H1 (cell line): ENCODE data around the gene VIM. TPM values are rescaled to one million over a fixed set of nuclear protein-coding genes. Genes with fewer than 3 reads are reported as not detected.

Experiments
- CTCF ChIA-PET: fragments of 300-600 bp; sonication (Branson Sonifier 250); formaldehyde crosslinking; loops from one replicate; lab custom pipeline; 2021; ENCODE audit not compliant: partially characterized antibody; lab: Charles Lee
- POLR2A ChIA-PET: fragments of 300-600 bp; sonication (Branson Sonifier 250); formaldehyde crosslinking; loops from one replicate; lab custom pipeline; 2021; ENCODE audit warnings: inconsistent platforms; ENCODE audit not compliant: partially characterized antibody; lab: Charles Lee
- DNase-seq, 2 experiments: peaks; one replicate each; pipeline versions ENCODE4 v3.0.0 to v3.0.0-alpha.2; 2010 to 2022; ENCODE audit warnings: low spot score in 2 of 2, low read depth in 1 of 2, mixed read lengths in 1 of 2
- FAIRE-seq: peaks from 2 replicates; lab custom pipeline; 2011; peaks lifted over from hg19 to GRCh38; lab: Jason Lieb, UNC
- H2AFZ ChIP-seq: 2 replicates; pipeline ENCODE4 v1.8.1; 2012; ENCODE audit warnings: low read length, inconsistent platforms
- H2AK5ac ChIP-seq: 2 replicates; pipeline ENCODE4 v1.6.1; 2013; ENCODE audit warnings: low read depth, low read length
- H2BK120ac ChIP-seq: replicated peaks from 2 replicates; pipeline ENCODE3; 2013; ENCODE audit warnings: low read depth, low read length, inconsistent platforms
- H2BK12ac ChIP-seq: 2 replicates; pipeline ENCODE4 v1.6.1; 2013; ENCODE audit warnings: low read depth, low read length
- H2BK15ac ChIP-seq: 2 replicates; pipeline ENCODE4 v1.6.1; 2013; ENCODE audit warnings: low read length
- H2BK20ac ChIP-seq: 2 replicates; pipeline ENCODE4 v1.6.1; 2013; ENCODE audit warnings: low read length
- H2BK5ac ChIP-seq: 2 replicates; pipeline ENCODE4 v1.6.1; 2013; ENCODE audit warnings: low read depth, low read length
- H3K14ac ChIP-seq: 2 replicates; pipeline ENCODE4 v1.6.1; 2013; ENCODE audit warnings: inconsistent platforms; ENCODE audit not compliant: insufficient read length
- H3K18ac ChIP-seq: 2 replicates; pipeline ENCODE4 v1.6.1; 2013; ENCODE audit warnings: low read length; ENCODE audit errors: extremely low read depth
- H3K23ac ChIP-seq: 2 replicates; pipeline ENCODE4 v1.6.1; 2013; ENCODE audit warnings: inconsistent platforms; ENCODE audit not compliant: insufficient read length
- H3K23me2 ChIP-seq: 2 replicates; pipeline ENCODE4 v1.6.1; 2013; ENCODE audit warnings: low read depth, low read length
- H3K27ac ChIP-seq: 2 replicates; pipeline ENCODE4 v1.6.1; 2011; ENCODE audit warnings: low read depth, low read length, inconsistent platforms
- H3K27me3 ChIP-seq, 4 experiments: replicated peaks in 1 of 4; 1 replicate in 1 of 4; 2 replicates in 3 of 4; pipeline versions ENCODE4 v1.6.1 to v1.8.1; 2011 to 2013; ENCODE audit warnings: low read length in 3 of 4, mild to moderate bottlenecking in 3 of 4, inconsistent platforms in 2 of 4, mixed read lengths in 2 of 4, moderate library complexity in 1 of 4; ENCODE audit not compliant: control insufficient read depth in 3 of 4, insufficient read depth in 3 of 4; ENCODE audit errors: extremely low read depth in 1 of 4
- H3K36me3 ChIP-seq, 4 experiments: 2 replicates each; pipeline versions ENCODE4 v1.6.1 to v1.8.1; 2011 to 2013; ENCODE audit warnings: mild to moderate bottlenecking in 4 of 4, low read length in 3 of 4, moderate library complexity in 2 of 4, control low read depth in 1 of 4, inconsistent platforms in 1 of 4; ENCODE audit not compliant: insufficient read depth in 4 of 4, control insufficient read depth in 2 of 4
- H3K4ac ChIP-seq: replicated peaks from 2 replicates; pipeline ENCODE3; 2013; ENCODE audit warnings: low read length, low read depth, mixed read lengths, inconsistent platforms; ENCODE audit not compliant: insufficient read length
- H3K4me1 ChIP-seq, 4 experiments: replicated peaks in 1 of 4; 1 replicate in 1 of 4; 2 replicates in 3 of 4; pipeline versions ENCODE4 v1.6.1 to v1.8.1; 2011 to 2013; ENCODE audit warnings: low read length in 3 of 4, inconsistent platforms in 2 of 4, mixed read lengths in 1 of 4; ENCODE audit not compliant: insufficient read depth in 4 of 4, control insufficient read depth in 3 of 4
- H3K4me2 ChIP-seq, 2 experiments: 2 replicates each; pipeline versions ENCODE4 v1.6.1 to v1.8.1; 2011 to 2013; ENCODE audit warnings: low read depth in 2 of 2, low read length in 2 of 2, control low read depth in 1 of 2, inconsistent platforms in 1 of 2, mild to moderate bottlenecking in 1 of 2; ENCODE audit not compliant: insufficient read depth in 1 of 2
- H3K4me3 ChIP-seq, 4 experiments: fragments of 200-600, 300-600 bp in 1 of 4; sonication (generic), shearing (Covaris generic), sonication (Bioruptor Twin) in 1 of 4; 2 replicates each; pipeline versions ENCODE4 v1.5.1 to v1.8.1; 2011 to 2016; ENCODE audit warnings: low read length in 4 of 4, low read depth in 3 of 4, control low read depth in 2 of 4, inconsistent platforms in 2 of 4, mild to moderate bottlenecking in 2 of 4, mixed read lengths in 1 of 4, moderate library complexity in 1 of 4; ENCODE audit not compliant: insufficient read depth in 2 of 4; ENCODE audit errors: extremely low read depth in 1 of 4
- H3K56ac ChIP-seq: replicated peaks from 2 replicates; pipeline ENCODE3; 2013; ENCODE audit warnings: low read depth, mild to moderate bottlenecking, mixed read lengths, low read length, inconsistent platforms; ENCODE audit not compliant: insufficient read length
- H3K79me1 ChIP-seq: 2 replicates; pipeline ENCODE4 v1.6.1; 2013; ENCODE audit warnings: low read depth, low read length, control low read depth
- H3K79me2 ChIP-seq, 2 experiments: 2 replicates each; pipeline versions ENCODE4 v1.6.1 to v1.8.1; 2012 to 2013; ENCODE audit warnings: low read length in 2 of 2, mild to moderate bottlenecking in 2 of 2, inconsistent platforms in 1 of 2; ENCODE audit not compliant: insufficient read depth in 2 of 2, control insufficient read depth in 1 of 2
- H3K9ac ChIP-seq, 4 experiments: replicated peaks in 1 of 4; 1 replicate in 1 of 4; 2 replicates in 3 of 4; pipeline versions ENCODE4 v1.6.1 to v1.8.1; 2011 to 2013; ENCODE audit warnings: low read depth in 3 of 4, low read length in 3 of 4, control low read depth in 2 of 4, mild to moderate bottlenecking in 2 of 4, moderate library complexity in 2 of 4, inconsistent platforms in 1 of 4; ENCODE audit errors: extremely low read depth in 1 of 4
- H3K9me3 ChIP-seq, 2 experiments: 2 replicates each; pipeline versions ENCODE4 v1.6.1 to v1.8.1; 2012 to 2013; ENCODE audit warnings: mild to moderate bottlenecking in 2 of 2, moderate library complexity in 2 of 2, control low read depth in 1 of 2, inconsistent platforms in 1 of 2, low read depth in 1 of 2, low read length in 1 of 2, mixed read lengths in 1 of 2; ENCODE audit not compliant: insufficient read depth in 2 of 2
- H4K20me1 ChIP-seq, 2 experiments: replicated peaks in 1 of 2; 2 replicates each; pipeline versions ENCODE3 to v1.8.1; 2011 to 2013; ENCODE audit warnings: inconsistent platforms in 2 of 2, low read length in 2 of 2, mild to moderate bottlenecking in 1 of 2; ENCODE audit not compliant: insufficient read depth in 2 of 2, control insufficient read depth in 1 of 2
- H4K5ac ChIP-seq: 2 replicates; pipeline ENCODE4 v1.6.1; 2013; ENCODE audit warnings: low read length, low read depth, mixed read lengths, inconsistent platforms; ENCODE audit not compliant: insufficient read length
- H4K8ac ChIP-seq: 2 replicates; pipeline ENCODE4 v1.8.0; 2013; ENCODE audit warnings: mild to moderate bottlenecking, moderate library complexity, low read length, inconsistent platforms; ENCODE audit not compliant: insufficient read depth; ENCODE audit errors: extremely low read depth
- H4K91ac ChIP-seq: replicated peaks from 2 replicates; pipeline ENCODE3; 2013; ENCODE audit warnings: low read length, mixed read lengths, inconsistent platforms; ENCODE audit not compliant: insufficient read length
- ATF2 ChIP-seq: IDR thresholded peaks from 2 replicates; pipeline ENCODE4 v1.6.1; 2012; ENCODE audit warnings: low read length, inconsistent platforms
- BCL11A ChIP-seq, 2 experiments: IDR thresholded peaks; one replicate each; pipeline ENCODE4 v1.6.1; 2011; ENCODE audit warnings: low read depth in 2 of 2, low read length in 2 of 2, mild to moderate bottlenecking in 2 of 2
- CBX8 ChIP-seq: fragments of 300-800, 300-1000 bp; sonication (generic); IDR thresholded peaks from 2 replicates; pipeline ENCODE4 v1.7.1; 2016; ENCODE audit warnings: low read depth, low read length, borderline replicate concordance
- CHD1 ChIP-seq: IDR thresholded peaks from 2 replicates; pipeline ENCODE4 v1.6.1; 2012; ENCODE audit warnings: low read depth, low read length, improper control_type of control experiment
- JUND ChIP-seq: IDR thresholded peaks from 2 replicates; pipeline ENCODE4 v1.6.1; 2011; ENCODE audit warnings: mild to moderate bottlenecking, improper control_type of control experiment, low read length
- MAFK ChIP-seq: IDR thresholded peaks from 2 replicates; pipeline ENCODE4 v1.6.1; 2012; ENCODE audit warnings: low read depth, mild to moderate bottlenecking, improper control_type of control experiment, low read length
- RFX5 ChIP-seq: IDR thresholded peaks from 2 replicates; pipeline ENCODE4 v1.6.1; 2011; ENCODE audit warnings: low read depth, low read length, improper control_type of control experiment, borderline replicate concordance
- RNF2 ChIP-seq: fragments of 200-900, 300-1000 bp; sonication (generic); IDR thresholded peaks from 2 replicates; pipeline ENCODE4 v1.7.1; 2016; ENCODE audit warnings: borderline replicate concordance, low read depth, mild to moderate bottlenecking, antibody characterized with exemption, low read length; ENCODE audit not compliant: poor library complexity, severe bottlenecking; ENCODE audit errors: missing control alignments
- WGBS, 2 experiments: shearing (Covaris generic) in 1 of 2; methylation state at CpG; one replicate each; pipeline versions ENCODE4 v1.1.6 to v1.1.7; 2013 to 2015; ENCODE audit warnings: low lambda C conversion rate in 2 of 2, mixed read lengths in 2 of 2, inconsistent platforms in 1 of 2, low coverage in 1 of 2, missing lambda C conversion rate in 1 of 2; ENCODE audit not compliant: insufficient replicate concordance in 2 of 2, insufficient coverage in 1 of 2, insufficient read length in 1 of 2; ENCODE audit errors: extremely low coverage in 1 of 2, missing lambda C conversion rate in 1 of 2; 5-methylcytosine and 5-hydroxymethylcytosine counted together
- polyA plus RNA-seq, 7 experiments: library from polyadenylated mRNA; depleted of rRNA in 3 of 7; stranded (reverse) in 5 of 7; unstranded in 2 of 7; fragments of >200 nt in 5 of 7; fragments of 200-250 nt in 2 of 7; gene quantifications; 1 replicate in 5 of 7; 2 replicates in 1 of 7; 4 replicates in 1 of 7; pipeline versions ENCODE4 v1.2.1 to v1.2.3, GENCODE V29; 2011 to 2013; ENCODE audit warnings: missing spikeins in 2 of 7, mixed read lengths in 2 of 7
- total RNA-seq: library from RNA; stranded (reverse); fragmentation: NEBNext Ultra II Directional; extraction: Animal tissue kit (Norgen Biotek cat#: 25700); gene quantifications from 2 replicates; pipeline ENCODE4 v1.2.1, GENCODE V29; 2021

The VIM gene
- total and polyA plus RNA-seq, 2 of the 8 experiments (the other 6 are each of a cell fraction or from before 2014, with no cell fraction given): 347 to 372 TPM

- Histone ChIP-seq H3K9ac (no peak overlapping the region), H3K56ac (no peak overlapping the region), H2BK12ac (no peak overlapping the region), H2BK20ac (no peak overlapping the region)
- CTCF ChIA-PET: interaction anchor here (0.6 to 1.3 kb wide), 3 partner anchors 9 to 57 kb away, joined by 3 to 4 read pairs (median 3); no protein-coding TSS in a partner anchor
- TF ChIP-seq RNF2 (no peak), RFX5 (no peak), BCL11A (IDR thresholded peaks at IDR 0.05; ENCODE audit: low read depth in 2 of 2, low read length in 2 of 2) (no peak), MAFK (no peak), CHD1 (no peak), CBX8 (no peak), ATF2 (no peak), JUND (no peak)
- TF ChIP-seq, all 59 proteins: peak for 0
- no peaks in the 10 kb centered on the region for H3K27me3 ChIP-seq
- no peak overlapping the region for H2BK120ac ChIP-seq
- H4K20me1 ChIP-seq: no peaks in the 10 kb centered on the region
- H3K79me1 ChIP-seq: no peaks in the 10 kb centered on the region
- H3K4ac ChIP-seq: no peak overlapping the region
- no peak overlapping the region for H2BK5ac ChIP-seq
- H2BK15ac ChIP-seq: no peak overlapping the region
- no peak overlapping the region for H4K5ac ChIP-seq
- 81% methylated on average over 2 of the region's 2 CpGs; no CpG with 5 or more reads in 1 of the 2 experiments for WGBS, 2 experiments
- no peak overlapping the region for H3K4me2 ChIP-seq
- no peak for FAIRE-seq
- H2AFZ ChIP-seq: no peak overlapping the region
- no peaks in the 10 kb centered on the region for H3K23me2 ChIP-seq
- H3K9me3 ChIP-seq: no peaks in the 10 kb centered on the region
- no peak for DNase-seq
- no peak overlapping the region for H3K27ac ChIP-seq
- no peak overlapping the region for H4K91ac ChIP-seq
- no peak overlapping the region for H3K23ac ChIP-seq
- H3K36me3 ChIP-seq: no peaks in the 10 kb centered on the region
- no peak overlapping the region for H2AK5ac ChIP-seq
- POLR2A ChIA-PET: interaction anchor here (1.0 to 2.9 kb wide), 2 partner anchors 14 kb away, joined by 5 to 10 read pairs; partner anchors contain the start of gene TRDMT1
- no peaks in the 10 kb centered on the region for H3K79me2 ChIP-seq
- no peak overlapping the region for H3K14ac ChIP-seq
- no peak overlapping the region for H3K4me3 ChIP-seq
- H4K8ac ChIP-seq: no peak overlapping the region
- peaks cover 0 to 9% (median 7%) of the 10 kb centered on the region in 4 experiments; a peak in 4 of 7 replicates for H3K4me1 ChIP-seq
- H3K18ac ChIP-seq: no peak overlapping the region
Measured at GRCh38 chr10:17215782-17216122, 12.3 kb upstream of the VIM start.
